Activated CD4-positive, alpha-beta T cell treated with anti-CD3 and anti-CD28 coated beads, Interleukin-2, amount 10 ng/mL, durations not matched to agents 24 days and 14 days (primary cell): ENCODE measurements around the gene TGFA. TPM values are rescaled to one million over a fixed set of nuclear protein-coding genes. Genes with fewer than 3 reads are reported as not detected.

Source experiments
- DNase-seq: peaks from one replicate; pipeline ENCODE4 v3.0.0; 2022
- H3K27ac Mint-ChIP-seq: one replicate; pipeline ENCODE4 v1.8.0; 2022; ENCODE audit warnings: mild to moderate bottlenecking, mixed read lengths
- H3K27me3 Mint-ChIP-seq: one replicate; pipeline ENCODE4 v1.8.0; 2022; ENCODE audit warnings: mixed read lengths
- H3K36me3 Mint-ChIP-seq: one replicate; pipeline ENCODE4 v1.8.0; 2022; ENCODE audit warnings: low read depth, mild to moderate bottlenecking, mixed read lengths
- H3K4me1 Mint-ChIP-seq: one replicate; pipeline ENCODE4 v1.8.0; 2021; ENCODE audit warnings: mixed read lengths
- H3K4me3 Mint-ChIP-seq: one replicate; pipeline ENCODE4 v1.8.0; 2022; ENCODE audit warnings: mild to moderate bottlenecking, moderate library complexity, mixed read lengths
- H3K9me3 Mint-ChIP-seq: one replicate; pipeline ENCODE4 v1.8.0; 2021; ENCODE audit warnings: mixed read lengths
- intact Hi-C: fragments of 100-400 bp; cut with micrococcal nuclease; formaldehyde crosslinking; loops from one replicate; pipeline ENCODE4 v1.15.1; 2023
- total RNA-seq: library from RNA; stranded (reverse); gene quantifications from 2 replicates; pipeline ENCODE4 v1.2.3, GENCODE V29; 2022

Gene TGFA
- total RNA-seq, 1 donor from 2014 or later = not detected

DNA sequence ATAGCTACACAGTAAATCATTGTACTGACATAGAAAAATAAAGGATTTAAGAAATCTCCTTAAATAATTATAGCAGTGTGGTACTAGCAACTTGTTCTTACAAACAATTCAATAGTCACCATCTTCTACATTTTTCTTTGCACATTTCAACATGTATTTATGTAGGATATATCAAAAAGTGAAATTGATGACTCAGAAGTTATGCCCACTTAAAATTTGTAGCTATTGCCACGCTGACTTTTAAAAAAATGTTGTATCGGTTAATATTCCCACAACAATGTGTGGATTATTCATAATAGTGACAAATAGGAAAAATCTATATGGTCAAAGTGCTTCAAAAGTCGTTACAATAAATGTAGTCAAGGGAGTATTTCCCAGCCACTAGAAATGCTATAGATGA is 6.7 kb downstream of the TGFA start:
- no peak overlapping the region for H3K27ac Mint-ChIP-seq
- H3K4me1 Mint-ChIP-seq = no peaks in the 10 kb centered on the region
- intact Hi-C loops = no loop called here
- no peaks in the 10 kb centered on the region for H3K9me3 Mint-ChIP-seq
- peaks cover 36% of the 10 kb centered on the region for H3K27me3 Mint-ChIP-seq
- no peak for DNase-seq
- H3K36me3 Mint-ChIP-seq = no peaks in the 10 kb centered on the region
- H3K4me3 Mint-ChIP-seq = no peak overlapping the region

DNA sequence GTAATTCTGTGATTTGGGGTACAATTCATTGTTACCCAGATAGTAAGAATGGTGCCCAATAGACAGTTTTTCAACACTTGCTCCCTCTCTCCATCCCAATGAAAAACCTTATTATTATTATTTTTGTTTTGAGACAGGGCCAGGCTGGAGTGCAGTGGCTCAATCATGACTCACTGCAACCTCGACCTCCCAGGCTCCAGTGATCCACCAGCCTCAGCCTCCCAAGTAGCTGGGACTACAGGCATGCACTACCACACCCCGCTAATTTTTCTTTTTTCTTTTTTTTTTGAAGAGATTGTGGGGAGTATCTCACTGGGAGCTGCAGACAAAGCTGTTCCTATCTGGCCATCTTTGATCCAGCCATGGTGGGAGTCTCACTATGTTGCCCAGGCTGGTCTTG is 7.2 kb downstream of the TGFA start:
- DNase-seq = no peak

DNA sequence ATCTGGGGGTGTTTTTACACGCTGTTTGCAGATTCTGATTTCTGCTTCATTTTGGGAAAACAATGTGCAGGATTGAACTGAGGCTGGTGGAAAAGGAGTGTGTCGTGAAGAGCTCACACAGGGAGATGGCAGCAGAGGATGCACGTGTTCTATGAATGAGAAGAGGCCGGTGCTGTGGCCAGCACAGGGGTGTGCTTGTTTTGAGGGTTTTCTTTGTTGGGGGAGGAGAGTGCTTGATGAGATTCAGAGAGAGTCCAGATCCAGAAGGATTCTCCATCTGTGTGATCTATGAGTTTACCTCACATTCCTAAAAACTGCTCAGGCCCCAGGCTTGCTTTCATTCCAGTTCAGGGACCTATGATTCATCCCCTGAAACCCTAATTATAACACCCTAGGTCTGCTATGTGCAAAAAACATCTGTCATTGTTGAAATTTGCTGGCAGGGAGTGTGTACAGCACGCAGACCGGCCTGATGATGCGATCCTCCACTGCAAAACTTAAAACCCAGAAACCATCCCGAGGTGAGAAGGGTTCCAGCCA is 12.1 kb downstream of the TGFA start:
- no peaks in the 10 kb centered on the region for H3K4me1 Mint-ChIP-seq
- no peaks in the 10 kb centered on the region for H3K9me3 Mint-ChIP-seq
- H3K27me3 Mint-ChIP-seq = peaks cover 7% of the 10 kb centered on the region
- no peaks in the 10 kb centered on the region for H3K36me3 Mint-ChIP-seq
- intact Hi-C loops = no loop called here
- DNase-seq = no peak
- no peak overlapping the region for H3K4me3 Mint-ChIP-seq
- H3K27ac Mint-ChIP-seq = no peak overlapping the region

More for the DNA sequence above, 7.2 kb downstream of the TGFA start:
- H3K9me3 Mint-ChIP-seq = no peaks in the 10 kb centered on the region
- H3K27ac Mint-ChIP-seq = no peak overlapping the region
- H3K4me1 Mint-ChIP-seq = no peaks in the 10 kb centered on the region
- no peak overlapping the region for H3K4me3 Mint-ChIP-seq
- intact Hi-C loops = no loop called here
- peaks cover 32% of the 10 kb centered on the region for H3K27me3 Mint-ChIP-seq
- H3K36me3 Mint-ChIP-seq = no peaks in the 10 kb centered on the region

DNA sequence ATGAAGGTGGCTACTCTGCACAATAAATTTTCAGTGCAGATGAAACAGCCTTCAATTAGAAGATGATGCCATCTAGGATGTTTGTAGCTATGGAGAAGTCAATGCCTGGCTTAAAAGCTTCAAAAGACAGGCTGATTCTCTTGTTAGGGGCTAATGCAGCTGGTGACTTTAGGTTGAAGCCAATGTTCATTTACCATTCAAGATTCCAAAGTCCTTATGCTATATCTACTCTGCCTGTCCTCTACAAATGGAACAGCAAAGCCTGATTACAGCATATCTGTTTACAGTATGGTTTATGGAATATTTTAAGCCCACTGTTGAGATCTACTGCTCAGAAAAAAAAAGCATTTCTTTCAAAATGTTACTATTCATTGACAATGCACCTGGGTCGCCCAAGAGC is 15.8 kb downstream of the TGFA start:
- DNase-seq = no peak
- intact Hi-C loops = no loop called here
- Mint-ChIP-seq H3K36me3 (no peaks in the 10 kb centered on the region), H3K27ac (no peak overlapping the region), H3K4me1 (no peaks in the 10 kb centered on the region), H3K27me3 (peaks cover 3% of the 10 kb centered on the region), H3K4me3 (no peak overlapping the region), H3K9me3 (peaks cover 14% of the 10 kb centered on the region)

DNA sequence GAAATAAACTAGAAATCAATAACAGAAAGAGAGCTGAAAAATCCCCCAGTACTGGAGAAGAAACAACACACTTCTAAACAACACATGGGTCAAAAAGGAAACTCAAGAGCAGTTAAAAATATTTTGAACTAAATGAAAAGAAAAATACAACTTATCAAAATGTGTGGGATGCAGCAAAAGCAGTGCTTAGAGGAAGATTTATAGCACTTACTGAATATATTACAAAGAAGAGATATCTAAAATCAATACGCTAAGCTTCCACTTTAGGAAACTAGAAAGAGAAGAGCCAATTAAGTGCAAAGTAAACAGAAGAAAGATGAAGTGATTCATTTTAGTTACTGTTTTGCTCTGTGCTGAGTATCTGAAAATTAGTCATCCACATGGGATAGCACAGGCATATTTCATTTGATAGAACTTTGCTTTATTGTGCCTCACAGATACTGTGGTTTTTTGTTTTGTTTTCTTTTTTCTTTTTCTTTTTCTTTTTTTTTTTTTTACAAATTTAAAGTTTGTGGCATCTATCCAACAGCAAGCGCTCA is 17.0 kb downstream of the TGFA start:
- Mint-ChIP-seq H3K27ac (no peak overlapping the region), H3K4me3 (no peak overlapping the region), H3K9me3 (peaks cover 14% of the 10 kb centered on the region), H3K4me1 (peaks cover 2% of the 10 kb centered on the region), H3K27me3 (peaks cover 3% of the 10 kb centered on the region), H3K36me3 (no peaks in the 10 kb centered on the region)
- DNase-seq = no peak
- intact Hi-C loops = no loop called here

DNA sequence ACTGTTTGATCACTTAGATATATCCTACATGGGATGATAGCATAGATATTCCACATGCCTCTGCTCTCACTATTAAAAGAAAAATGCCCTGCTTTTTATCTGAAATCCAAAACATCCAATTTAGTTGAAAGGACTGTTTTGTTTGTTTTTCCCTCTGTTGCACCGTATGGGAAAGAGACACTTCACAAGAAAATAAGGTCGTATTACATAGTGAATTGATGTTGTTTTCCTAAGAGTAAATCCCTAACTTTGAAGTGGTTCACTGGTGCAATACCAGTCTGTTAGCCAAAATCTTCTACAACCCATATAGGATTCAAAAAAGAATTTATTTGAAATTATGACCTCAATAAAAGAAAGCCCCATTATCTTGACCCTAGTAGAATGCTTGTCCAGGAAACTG is 18.1 kb downstream of the TGFA start:
- Mint-ChIP-seq H3K36me3 (no peaks in the 10 kb centered on the region), H3K9me3 (peaks cover 14% of the 10 kb centered on the region), H3K27ac (no peak overlapping the region), H3K4me1 (peaks cover 3% of the 10 kb centered on the region), H3K27me3 (peaks cover 3% of the 10 kb centered on the region), H3K4me3 (no peak overlapping the region)
- no peak for DNase-seq
- intact Hi-C loops = no loop called here

- Mint-ChIP-seq H3K27ac (no peak overlapping the region), H3K4me1 (peaks cover 3% of the 10 kb centered on the region), H3K27me3 (peaks cover 4% of the 10 kb centered on the region), H3K36me3 (no peaks in the 10 kb centered on the region), H3K9me3 (peaks cover 14% of the 10 kb centered on the region), H3K4me3 (no peak overlapping the region)
- intact Hi-C loops = no loop called here
- DNase-seq = no peak
Measured at GRCh38 chr2:70534183-70534836, 19.3 kb downstream of the TGFA start.

DNA sequence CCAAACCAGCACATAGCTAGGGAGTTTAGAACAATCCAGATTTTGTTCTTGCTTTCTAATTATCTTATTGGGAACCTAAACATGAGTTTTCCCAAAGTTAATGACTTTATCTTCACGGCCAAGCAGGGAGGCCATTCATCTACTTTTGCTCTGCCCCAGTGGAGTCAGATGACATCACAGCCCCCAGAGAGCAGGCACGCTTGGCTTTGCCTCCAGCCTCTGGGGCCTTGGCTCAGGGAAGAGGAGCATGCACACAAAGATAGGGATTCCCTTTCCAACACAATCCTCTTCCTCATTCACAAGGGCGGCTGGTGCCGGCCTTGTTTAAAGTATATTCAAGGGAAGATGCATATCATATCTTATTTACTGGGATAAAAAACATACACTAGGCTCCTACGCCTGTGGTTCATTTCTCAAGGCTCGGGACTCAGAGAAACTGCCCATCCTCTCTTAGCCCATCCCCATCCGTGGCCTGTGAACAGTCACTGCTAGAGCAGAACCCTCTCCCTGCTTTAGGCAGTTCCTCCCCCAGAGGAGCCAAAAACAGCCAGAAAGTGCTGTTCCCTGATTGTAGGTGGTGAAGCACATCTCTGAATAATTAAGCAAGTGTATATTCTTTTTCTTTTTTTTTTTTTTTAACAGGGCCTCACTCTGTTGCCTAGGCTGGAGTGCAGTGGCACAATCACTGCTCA is 21.2 kb downstream of the TGFA start:
- Mint-ChIP-seq H3K27me3 (peaks cover 5% of the 10 kb centered on the region), H3K4me1 (peaks cover 3% of the 10 kb centered on the region), H3K9me3 (peaks cover 14% of the 10 kb centered on the region), H3K27ac (no peak overlapping the region), H3K4me3 (no peak overlapping the region), H3K36me3 (no peaks in the 10 kb centered on the region)
- intact Hi-C loops = no loop called here
- no peak for DNase-seq

DNA sequence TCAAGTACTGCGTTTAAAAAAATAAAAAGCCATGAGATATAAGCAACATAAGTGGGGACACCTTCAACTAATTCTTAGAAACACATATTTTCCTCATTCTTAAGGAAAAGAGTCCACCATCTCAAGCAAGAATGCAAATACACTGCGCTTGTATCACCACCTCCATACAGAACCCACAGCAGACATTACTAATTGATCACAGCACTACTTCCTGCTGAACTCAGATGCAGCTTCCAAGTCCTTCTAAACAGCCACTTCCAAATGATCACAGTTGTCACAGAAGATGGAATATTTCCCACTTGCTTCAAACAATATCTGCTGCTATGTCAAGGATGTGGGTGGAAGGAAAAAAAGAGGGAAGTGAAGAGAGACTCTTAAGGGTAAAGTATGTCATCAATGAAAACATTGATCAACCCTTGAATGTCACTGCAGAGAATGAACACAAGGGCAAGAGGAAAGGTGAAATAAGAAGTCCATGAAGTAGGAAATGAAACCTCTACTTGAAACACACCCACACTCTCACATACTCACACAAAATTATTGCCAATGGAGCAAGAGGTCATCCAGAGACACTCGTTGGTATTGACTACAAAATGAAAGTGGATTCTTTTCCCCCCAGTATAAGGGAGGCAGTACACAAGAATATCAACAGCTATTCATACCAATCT is 22.1 kb downstream of the TGFA start:
- H3K36me3 Mint-ChIP-seq = no peaks in the 10 kb centered on the region
- no peak overlapping the region for H3K4me3 Mint-ChIP-seq
- H3K27me3 Mint-ChIP-seq = peaks cover 7% of the 10 kb centered on the region
- intact Hi-C loops = no loop called here
- H3K9me3 Mint-ChIP-seq = peaks cover 14% of the 10 kb centered on the region
- peaks cover 3% of the 10 kb centered on the region for H3K4me1 Mint-ChIP-seq
- H3K27ac Mint-ChIP-seq = no peak overlapping the region
- no peak for DNase-seq

DNA sequence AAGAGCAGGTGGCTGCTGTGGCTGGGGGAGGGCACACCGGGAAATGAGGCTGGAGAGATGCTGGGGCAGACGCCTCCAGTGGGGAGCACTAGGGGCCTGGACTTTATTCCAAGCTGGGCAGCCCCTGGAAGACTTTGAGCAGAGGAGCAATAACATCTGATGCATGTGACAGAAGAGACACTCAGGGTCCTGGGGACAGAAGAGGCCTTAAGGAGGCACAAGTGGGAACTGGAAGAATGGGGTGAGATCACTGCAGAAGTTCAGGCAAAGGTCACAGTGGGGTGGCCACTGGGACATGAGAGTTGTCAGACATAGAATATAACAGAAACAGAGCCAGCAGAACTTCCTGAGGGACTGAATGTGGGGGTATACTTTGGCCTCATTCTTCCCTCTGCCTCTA is 24.0 kb downstream of the TGFA start:
- Mint-ChIP-seq H3K27me3 (peaks cover 3% of the 10 kb centered on the region), H3K36me3 (no peaks in the 10 kb centered on the region), H3K4me1 (peaks cover 3% of the 10 kb centered on the region), H3K9me3 (peaks cover 3% of the 10 kb centered on the region), H3K4me3 (no peak overlapping the region), H3K27ac (no peak overlapping the region)
- intact Hi-C loops = no loop called here
- no peak for DNase-seq

DNA sequence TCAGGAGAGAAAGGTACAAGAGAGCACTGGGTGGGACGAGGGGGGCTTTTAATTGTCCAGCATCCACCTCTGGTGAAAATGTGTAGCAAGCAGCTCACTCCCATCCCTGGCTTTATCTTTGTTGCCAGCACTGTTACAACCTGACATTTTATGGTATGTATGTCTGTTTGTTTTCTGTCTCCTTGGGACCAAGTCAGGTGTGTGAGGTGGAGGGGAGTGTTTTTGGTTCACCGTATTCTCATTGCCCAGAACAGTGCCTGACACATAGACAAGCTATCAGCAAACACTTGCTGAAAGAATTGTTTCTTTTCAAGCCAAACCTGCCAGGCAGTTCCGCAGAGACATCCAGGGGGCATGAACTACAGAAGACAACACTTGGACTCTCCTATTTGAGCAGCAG is 24.7 kb downstream of the TGFA start:
- Mint-ChIP-seq H3K4me3 (no peak overlapping the region), H3K36me3 (no peaks in the 10 kb centered on the region), H3K27ac (no peak overlapping the region), H3K9me3 (no peaks in the 10 kb centered on the region), H3K27me3 (peaks cover 3% of the 10 kb centered on the region), H3K4me1 (peaks cover 9% of the 10 kb centered on the region)
- intact Hi-C loops = no loop called here
- DNase-seq = no peak

- no peak for DNase-seq
- intact Hi-C loops = no loop called here
- Mint-ChIP-seq H3K36me3 (no peaks in the 10 kb centered on the region), H3K27ac (no peak overlapping the region), H3K27me3 (peaks cover 3% of the 10 kb centered on the region), H3K4me3 (no peak overlapping the region), H3K4me1 (peaks cover 16% of the 10 kb centered on the region), H3K9me3 (no peaks in the 10 kb centered on the region)
Measured at GRCh38 chr2:70528276-70528675, 25.4 kb downstream of the TGFA start.

GRCh38 chr2:70527447-70528080 is 26.1 kb downstream of the TGFA start:
- no peak for DNase-seq
- H3K27me3 Mint-ChIP-seq = peaks cover 3% of the 10 kb centered on the region
- H3K36me3 Mint-ChIP-seq = no peaks in the 10 kb centered on the region

GRCh38 chr2:70526126-70526525 is 27.5 kb downstream of the TGFA start:
- Mint-ChIP-seq H3K9me3 (no peaks in the 10 kb centered on the region), H3K4me1 (peaks cover 14% of the 10 kb centered on the region)
- intact Hi-C loops = no loop called here

More at GRCh38 chr2:70527447-70528080, 26.1 kb downstream of the TGFA start:
- Mint-ChIP-seq H3K4me1 (peaks cover 17% of the 10 kb centered on the region), H3K9me3 (no peaks in the 10 kb centered on the region), H3K4me3 (no peak overlapping the region), H3K27ac (no peak overlapping the region)
- intact Hi-C loops = no loop called here

More at GRCh38 chr2:70526126-70526525, 27.5 kb downstream of the TGFA start:
- Mint-ChIP-seq H3K4me3 (no peak overlapping the region), H3K27ac (no peak overlapping the region), H3K27me3 (peaks cover 3% of the 10 kb centered on the region), H3K36me3 (no peaks in the 10 kb centered on the region)
- no peak for DNase-seq
